HG02623 (cell line): ENCODE results near the gene RCOR1.
"Not testable (repeated sequence)": the region's sequence is repeated elsewhere in the genome, so short reads cannot be mapped to it uniquely, and the experiment has no call there.

Experiments
- ATAC-seq: cut with Tn5 transposase; IDR thresholded peaks from one replicate; pipeline ENCODE4 v1.9.1; 2021; ENCODE audit warnings: moderate library complexity; ENCODE audit not compliant: unreplicated experiment

The RCOR1 gene

DNA sequence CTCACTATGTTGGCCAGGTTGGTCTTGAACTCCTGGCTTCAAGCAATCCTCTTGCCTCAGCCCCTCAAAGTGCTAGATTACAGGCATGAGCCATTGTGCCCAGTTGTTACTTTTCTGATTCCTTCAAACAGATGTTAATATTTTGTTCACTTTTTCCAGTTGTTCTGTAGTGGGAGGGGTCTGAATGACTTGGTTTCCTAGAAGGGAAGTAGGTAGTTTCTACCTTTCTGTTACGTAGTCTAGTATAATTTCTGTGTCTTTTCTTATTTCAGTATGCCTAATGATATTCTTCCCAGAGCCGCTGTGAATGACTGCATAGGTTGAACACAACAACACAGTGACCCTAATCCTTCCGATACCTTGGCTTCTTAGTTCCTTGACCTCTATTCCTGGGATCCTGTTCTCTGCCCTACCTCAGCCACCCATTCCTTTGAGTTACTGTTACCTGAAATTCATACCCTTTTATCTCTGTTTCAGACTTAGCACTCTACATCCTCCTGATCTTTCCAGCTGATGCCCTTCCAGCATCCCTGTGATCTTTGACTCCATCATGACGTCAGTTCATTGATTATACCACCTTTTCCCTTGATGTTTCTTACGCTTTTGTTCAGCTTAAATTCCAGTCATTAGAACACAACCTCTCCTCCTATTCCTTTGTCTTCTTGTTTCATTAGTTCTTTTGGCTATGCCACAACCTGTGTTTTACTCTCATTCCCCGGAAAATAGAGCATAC, 33.3 kb downstream of the RCOR1 start:
- no peak for ATAC-seq

DNA sequence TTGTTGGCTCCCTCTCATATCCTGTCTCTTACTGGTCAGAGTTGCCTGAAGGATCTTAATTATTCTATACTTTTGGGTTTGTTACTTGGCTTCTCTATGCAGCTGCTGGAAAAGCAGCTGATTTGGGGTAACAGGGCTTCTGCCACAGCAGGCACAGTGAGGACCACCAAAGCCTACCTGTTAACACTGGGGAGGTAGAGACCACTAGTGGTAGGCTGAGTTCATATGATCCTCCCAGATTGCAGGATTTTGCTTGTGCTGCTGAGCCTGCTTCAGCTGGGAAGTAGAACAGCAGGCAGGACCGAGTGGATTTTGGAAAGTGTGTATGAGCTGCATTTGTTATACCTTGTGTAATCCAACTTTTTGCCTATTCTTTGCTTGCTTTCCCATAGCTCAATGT, 34.1 kb downstream of the RCOR1 start:
- ATAC-seq, result no peak

DNA sequence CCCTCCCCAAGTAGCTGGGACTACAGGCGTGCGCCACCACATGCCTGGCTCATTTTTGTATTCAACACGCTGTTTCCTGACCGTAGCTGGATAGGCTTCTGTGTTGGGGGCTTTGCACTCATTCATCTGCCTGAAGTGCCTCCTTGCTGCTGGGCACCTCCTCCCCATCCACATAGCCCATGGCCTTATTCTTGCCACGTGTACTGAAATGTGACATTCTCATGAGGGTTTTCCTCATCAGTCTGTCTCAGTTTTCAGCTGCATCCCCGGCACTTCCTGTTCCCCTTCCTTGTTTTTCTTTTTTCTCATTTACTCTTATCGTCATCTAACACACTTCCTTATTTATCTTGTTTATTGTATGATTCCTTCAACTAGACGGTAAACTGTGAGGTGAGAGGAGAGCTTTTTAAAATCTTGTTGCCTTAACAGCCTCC, 36.6 kb downstream of the RCOR1 start:
- no peak for ATAC-seq

DNA sequence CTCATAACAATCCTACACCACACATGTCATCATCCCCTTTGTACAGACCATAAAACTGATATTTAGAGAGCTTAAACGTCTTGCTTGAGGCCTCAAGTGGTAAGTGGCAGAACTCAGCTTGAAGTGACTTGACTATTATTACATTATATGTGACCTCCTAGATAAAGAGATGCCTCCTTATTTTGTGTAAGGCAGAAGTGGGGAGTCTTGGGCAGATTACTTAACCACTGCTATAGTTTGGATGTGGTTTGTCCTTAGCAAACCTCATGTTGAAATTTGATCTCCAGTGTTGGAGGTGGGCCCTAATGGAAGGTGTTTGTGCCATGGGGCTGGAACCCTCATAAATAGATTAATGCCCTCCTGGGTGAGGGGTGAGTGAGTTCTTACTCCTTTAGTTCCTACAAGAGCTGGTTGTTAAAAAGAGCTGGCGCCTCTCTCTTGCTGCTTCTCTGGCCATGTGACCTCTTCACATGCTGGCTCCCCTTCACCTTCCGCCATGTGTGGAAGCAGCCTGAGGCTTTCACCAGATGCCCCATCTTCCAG, 37.4 kb downstream of the RCOR1 start:
- no peak for ATAC-seq

DNA sequence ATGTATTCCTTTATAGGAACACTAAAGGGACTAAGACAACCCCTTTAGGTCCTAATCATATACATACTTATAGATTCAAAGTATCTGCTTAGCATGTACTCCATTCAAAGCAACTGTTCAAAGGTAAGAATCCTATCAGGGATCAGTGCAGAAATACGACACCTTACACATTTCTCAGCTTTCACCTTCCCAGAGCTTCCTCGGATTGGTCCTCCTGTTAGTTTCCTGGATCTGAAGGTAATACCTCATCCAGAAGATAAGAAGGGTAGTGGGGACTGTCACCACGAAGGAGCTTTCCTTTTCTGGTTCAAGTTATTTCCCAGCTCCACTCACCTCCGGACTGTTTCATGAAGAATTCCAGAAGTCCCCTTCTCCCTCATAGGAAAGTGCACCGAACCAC, 38.0 kb downstream of the RCOR1 start:
- ATAC-seq, result no peak

DNA sequence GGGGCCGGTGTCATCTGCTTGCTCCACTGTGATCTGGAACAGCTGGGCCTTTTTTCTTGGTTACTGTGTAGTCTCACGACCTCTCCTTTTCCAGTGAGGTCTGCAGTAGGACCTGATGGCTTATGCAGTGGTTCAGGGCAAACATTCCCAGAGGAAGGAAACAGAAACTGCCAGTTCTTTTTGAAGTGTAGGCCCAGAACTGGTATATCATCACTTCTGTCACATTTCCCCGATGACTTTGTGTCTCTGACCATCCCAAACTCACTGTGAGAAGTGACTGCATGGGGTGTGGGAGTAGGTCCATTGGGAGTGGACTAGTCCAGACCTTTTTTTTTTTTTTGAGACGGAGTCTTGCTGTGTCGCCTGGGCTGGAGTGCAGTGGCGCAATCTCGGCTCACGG, 38.4 kb downstream of the RCOR1 start:
- ATAC-seq, result no peak

DNA sequence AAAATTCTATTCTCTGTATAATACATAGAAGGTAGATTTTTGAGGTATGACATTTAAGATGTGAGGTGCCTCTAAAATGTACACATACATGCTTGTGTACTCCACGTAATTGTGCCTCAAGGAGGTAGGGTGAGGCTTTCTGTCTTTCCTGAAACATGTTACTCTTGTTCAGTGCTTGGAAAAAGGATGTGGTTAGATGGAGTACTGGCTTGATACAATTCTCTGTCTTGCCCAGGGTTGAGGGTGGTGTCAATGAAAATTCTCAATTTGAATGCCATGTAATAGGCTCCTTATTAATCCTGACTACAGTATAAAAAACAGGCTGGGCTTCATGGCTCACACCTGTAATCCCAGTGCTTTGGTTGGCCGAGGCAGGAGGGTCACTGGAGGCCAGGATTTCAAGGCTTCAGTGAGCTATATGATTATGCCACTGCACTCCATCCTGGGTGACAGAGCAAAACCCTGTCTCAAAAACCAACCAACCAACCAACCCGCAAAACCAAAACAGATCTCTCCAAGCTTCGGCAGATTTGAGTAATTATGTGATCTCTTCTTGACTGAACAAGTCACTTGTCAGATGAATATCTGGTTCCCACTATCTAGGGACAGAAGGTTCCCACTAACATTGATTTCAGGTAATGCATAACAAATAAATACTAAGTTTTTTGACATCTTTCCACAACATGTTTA, 41.6 kb downstream of the RCOR1 start:
- no peak for ATAC-seq

DNA sequence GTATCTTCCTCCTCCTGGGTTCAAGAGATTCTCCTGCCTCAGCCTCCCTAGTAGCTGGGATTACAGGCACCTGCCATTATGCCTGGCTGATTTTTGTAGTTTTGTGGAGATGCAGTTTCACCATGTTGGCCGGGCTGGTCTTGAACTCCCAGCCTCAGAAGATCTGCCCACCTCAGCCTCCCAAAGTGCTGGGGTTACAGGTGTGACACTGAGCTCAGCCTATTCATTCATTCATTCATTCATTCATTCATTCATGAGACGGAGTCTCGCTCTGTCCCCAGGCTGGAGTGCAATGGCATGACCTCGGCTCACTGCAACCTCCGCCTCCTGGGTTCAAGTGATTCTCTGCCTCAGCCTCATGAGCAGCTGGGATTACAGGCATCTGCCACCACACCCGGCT, 47.2 kb downstream of the RCOR1 start:
- ATAC-seq, result not testable (repeated sequence)

DNA sequence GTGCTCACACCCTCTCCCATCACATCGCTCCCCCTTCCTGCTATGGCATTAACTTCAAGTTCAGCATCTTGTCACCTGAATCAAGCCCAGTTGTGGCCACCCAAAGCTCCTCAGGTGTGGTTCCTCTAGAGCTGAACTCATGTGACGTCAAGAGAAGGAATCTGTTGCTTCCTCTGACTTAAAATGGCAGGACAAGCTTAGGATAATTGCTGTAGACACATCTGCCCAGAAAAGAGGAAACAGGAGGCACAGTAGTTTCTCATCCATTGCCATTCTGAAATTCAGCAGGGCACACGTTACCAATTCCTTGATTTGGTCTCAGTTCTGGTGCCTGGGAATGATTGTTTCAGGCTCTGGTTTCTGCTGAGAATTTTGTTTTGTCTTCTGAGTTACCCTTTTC, 52.1 kb downstream of the RCOR1 start:
- ATAC-seq, result no peak

DNA sequence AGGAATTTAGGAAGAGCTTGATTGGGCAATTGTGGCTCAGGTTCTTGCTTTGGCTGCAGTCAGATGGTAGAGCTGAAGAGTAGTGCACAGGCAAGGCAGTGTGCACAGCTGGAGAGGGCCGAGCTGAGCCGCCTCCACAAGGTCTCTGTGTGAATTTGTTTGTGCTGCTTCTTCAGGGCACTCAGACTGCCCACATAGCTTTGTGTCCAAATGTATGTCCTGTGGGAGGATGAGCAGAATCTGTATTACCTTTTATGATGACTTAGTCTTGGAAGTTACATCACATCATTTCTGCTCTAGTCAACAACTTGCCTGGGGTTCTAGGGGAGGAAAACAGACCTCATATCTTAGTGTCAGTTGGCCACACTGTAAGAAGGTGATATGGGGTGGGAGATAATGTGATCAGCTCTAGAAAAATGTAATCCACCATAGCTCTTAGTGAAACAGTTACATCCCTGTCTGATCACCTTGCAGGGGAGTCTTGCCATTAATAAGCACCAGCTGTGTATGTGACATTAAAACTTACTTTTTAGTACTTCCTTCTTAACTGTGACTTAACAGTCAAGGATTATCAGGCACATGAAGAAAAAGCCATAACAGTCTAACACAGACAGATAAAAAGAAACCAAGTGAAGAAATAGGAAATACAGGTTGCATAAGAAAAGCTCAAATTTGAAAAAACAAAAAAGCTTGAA, 53.4 kb downstream of the RCOR1 start:
- no peak for ATAC-seq

DNA sequence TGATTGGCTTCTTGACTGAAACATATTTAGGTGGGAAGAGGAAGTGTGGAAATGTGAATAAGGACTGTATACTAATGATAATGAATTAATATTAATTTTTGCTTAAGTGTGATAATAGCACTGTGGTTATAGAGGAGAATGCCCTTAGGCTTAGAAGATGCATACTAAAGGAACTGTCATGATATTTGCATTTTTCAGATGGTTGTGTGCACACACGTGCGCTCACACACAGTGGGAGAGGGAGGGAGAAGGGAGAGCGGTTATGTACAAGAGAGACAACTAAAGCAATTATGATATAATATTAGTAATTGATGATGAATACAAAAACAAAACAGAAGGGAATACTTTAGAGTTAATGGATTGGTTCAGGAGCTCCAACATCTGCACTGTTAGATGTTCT, 54.2 kb downstream of the RCOR1 start:
- ATAC-seq, result no peak

DNA sequence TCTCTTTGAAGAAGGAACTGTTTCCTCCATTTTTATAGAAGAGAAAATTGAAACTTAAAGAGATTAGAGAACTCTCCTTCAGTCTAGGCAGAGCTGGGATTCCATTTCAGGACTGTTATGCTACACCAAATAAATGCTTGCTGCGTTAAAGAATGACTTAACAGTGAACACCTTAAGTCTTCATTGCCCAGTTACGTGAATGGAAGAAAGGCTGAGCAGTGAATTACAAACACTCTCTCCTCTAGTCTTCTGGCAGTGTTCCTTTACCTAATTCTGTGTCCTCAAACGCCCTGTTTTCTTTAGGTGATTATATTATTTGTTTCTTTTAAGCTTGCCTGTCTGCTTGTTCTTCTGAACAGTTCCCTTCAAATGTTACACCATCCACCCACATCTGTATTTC, 59.7 kb downstream of the RCOR1 start:
- no peak for ATAC-seq

DNA sequence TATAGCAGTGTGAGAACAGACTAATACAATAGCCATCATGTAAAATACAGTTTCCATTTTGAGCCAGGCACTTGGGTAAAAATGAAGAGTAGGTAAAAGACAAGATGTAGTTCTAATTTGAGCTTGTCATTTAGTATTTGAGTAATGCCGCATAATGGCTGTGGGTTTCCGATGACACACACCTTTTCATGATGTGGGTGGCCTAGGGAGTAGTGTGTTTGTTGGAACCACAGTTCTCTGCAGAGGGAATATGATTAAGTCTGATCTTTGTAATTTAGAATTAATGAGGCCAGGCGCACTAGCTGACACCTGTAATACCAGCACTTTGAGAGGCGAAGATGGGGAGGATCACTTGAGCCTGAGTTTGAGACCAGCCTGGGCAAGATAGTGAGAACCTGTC, 61.8 kb downstream of the RCOR1 start:
- no peak for ATAC-seq

DNA sequence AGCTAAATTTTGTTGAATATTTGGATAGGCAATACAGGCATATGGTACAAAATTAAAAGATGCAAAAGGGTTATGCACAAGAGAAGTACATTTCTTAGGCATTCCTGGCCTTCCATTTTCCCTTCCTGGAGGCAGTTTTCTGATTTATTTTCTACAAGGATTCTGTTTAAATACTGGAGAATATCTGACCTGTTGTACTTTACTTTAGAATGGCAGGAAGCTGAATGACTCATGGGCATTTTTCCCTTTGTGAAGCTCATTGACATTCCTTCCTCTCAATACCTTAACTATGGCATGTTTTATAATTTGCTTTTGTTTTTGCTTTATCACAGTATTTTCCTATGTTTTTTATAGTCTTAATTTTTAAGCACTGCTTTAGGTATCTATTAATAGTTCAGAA, 62.7 kb downstream of the RCOR1 start:
- ATAC-seq, result no peak

DNA sequence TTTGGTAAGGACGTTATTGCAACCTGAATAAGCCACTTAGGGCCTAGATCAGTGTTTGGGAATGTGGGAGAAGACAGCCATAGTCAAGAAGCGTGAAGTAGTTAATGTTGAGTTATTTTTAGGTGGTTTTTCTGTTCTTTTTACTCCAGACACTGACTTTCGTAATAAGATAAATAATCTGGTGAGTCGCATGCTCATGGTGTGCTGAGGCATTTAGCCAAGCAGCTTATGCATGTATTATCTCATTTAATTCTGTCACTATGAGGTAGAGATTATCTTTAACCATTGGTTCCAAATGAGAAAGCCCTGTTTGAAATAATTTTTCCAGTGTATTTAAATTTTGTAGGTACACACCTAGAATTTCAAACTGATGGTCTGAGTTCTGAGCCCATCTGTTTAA, 67.3 kb downstream of the RCOR1 start:
- no peak for ATAC-seq

DNA sequence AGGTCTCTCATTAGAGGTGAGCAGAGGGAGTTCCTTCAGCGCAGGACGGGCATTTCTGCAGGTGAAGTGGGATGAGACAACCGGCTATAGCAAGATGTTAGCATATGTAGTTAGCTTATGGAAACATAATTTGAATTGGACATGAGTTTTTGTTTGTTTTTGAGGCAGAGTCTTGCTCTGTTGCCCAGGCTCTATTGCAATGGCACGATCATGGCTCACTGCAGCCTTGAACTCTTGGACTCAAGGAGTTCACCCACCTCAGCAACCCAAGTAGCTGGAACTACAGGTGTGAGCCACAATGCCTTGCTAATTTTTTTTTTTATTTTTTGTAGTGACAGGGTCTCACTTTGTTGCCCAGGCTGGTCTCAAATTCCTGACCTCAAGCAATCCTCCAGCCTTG, 69.2 kb downstream of the RCOR1 start:
- ATAC-seq, result no peak

DNA sequence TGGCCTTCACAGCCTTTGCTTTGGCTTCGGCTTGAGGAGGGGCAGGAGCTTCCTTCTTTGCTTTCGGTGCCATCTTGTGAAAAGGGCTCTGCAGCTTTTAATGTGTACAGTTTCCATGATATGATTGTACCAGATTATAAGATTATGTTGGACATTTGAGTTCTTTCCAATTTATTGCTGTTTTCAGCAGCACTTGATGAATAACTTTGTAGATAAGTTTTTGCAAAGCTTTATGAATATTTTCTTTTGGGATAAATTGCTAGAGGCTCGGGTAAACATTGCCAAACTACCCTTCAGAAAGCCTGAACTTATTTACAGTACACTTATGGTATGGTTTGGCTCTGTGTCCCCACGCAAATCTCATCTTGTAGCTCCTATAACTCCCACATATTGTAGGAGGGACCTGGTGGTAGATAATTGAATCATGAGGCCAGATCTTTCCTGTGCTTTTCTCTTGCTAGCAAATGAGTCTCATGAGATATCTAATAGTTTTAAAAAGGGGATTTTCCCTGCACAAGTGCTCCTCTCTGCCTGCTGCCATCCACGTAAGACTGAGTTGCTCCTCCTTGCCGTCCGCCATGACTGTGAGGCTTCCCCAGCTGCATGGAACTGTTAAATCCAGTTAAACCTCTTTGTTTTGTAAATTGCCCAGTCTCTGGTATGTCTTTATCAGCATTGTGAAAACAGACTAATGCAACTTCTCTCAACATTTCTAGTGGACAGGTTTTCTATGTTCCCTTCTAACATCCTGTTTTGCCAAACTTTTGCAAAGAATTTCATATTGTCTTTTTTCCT, 70.4 kb downstream of the RCOR1 start:
- ATAC-seq, result no peak

DNA sequence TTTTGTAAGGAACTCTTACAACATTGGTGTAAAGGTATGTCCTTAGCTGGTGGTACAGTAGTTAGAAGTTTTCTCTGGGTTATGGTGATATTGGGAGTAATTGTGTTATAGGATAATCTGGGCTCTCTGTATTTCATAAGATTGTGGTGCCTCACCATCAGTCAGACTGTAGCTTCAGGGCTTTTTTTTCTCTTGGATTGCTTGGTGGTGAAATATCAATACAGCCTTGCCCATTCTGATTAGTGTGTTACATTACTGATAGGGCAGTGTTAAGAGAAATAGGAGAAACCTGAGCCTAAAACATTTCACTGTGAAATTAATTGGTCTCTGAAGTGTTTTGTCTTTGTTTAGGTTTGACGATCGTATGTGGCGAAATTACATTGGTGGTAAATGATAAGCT, 71.0 kb downstream of the RCOR1 start:
- ATAC-seq, result no peak

DNA sequence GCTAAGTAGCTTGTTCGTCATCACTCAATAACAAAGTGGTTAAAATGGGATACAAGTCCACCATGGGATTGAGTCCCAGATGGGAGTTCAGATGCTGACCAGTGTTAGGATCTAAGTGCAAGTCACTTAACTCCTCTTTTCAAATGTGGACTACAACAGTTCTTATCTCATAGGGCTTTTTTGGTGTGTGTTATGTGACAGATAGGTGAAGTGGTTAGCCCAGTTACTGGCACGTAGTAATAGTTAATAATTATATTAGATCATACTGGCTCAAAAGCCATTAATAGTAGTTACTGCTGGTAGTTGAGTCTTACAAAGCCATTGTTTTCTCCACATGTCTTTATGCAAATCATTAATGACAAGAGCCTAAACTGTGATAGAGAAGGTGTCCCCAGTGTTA, 73.2 kb downstream of the RCOR1 start:
- ATAC-seq, result no peak

DNA sequence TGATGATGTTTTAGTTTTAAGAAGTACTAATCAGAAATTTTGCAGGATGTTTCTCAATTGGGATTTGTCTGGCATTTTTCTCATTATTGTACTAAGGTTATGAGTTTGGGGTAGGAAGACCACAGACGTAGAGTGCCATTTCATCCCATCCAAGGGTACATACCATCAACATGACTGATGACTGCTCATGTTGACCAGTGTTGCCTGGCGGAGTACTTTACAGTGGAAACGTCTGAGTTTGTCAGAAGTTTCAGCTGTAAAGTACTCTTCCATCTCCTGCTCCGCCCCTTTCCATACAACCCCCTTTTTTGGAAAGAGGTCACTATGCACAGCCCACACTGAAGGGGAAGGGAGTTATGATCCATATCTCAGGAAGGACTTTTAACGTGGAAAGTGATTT, 74.2 kb downstream of the RCOR1 start:
- no peak for ATAC-seq

DNA sequence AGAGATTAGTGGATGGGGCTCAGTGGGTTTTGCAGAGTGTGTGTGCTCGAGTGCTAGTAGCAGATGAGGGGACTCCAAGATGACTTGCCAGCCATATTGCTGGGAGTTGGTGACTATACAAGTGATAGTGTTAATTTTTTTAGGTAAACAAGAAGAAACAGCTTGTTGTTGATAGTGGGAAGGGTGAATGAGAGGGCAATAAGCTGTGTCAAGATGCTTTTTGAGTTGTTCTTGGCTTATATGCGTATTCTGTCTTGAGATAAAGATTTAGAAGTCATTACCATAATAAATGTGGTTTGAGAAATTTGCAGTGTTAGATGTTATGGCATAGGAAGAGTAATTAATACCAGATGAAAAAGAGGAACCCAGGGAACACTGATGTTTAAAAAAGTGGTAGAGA, 75.3 kb downstream of the RCOR1 start:
- no peak for ATAC-seq
